GM10266 (cell line): ENCODE results near the gene HOXB8.

Source experiments
- DNase-seq: peaks from one replicate; pipeline ENCODE4 v3.0.0; 2012; ENCODE audit errors: extremely low spot score
- TF ChIP-seq, protein P1 (sequence below): IDR thresholded peaks from 2 replicates; pipeline ENCODE4 v1.5.1; 2012; ENCODE audit warnings: mild to moderate bottlenecking, low read depth; ENCODE audit not compliant: control insufficient read depth, insufficient read depth; ENCODE audit errors: missing control alignments

The HOXB8 gene

GRCh38 chr17:48620461-48621139, 5.5 kb upstream of the HOXB8 start:
- TF ChIP-seq, protein P1, sequence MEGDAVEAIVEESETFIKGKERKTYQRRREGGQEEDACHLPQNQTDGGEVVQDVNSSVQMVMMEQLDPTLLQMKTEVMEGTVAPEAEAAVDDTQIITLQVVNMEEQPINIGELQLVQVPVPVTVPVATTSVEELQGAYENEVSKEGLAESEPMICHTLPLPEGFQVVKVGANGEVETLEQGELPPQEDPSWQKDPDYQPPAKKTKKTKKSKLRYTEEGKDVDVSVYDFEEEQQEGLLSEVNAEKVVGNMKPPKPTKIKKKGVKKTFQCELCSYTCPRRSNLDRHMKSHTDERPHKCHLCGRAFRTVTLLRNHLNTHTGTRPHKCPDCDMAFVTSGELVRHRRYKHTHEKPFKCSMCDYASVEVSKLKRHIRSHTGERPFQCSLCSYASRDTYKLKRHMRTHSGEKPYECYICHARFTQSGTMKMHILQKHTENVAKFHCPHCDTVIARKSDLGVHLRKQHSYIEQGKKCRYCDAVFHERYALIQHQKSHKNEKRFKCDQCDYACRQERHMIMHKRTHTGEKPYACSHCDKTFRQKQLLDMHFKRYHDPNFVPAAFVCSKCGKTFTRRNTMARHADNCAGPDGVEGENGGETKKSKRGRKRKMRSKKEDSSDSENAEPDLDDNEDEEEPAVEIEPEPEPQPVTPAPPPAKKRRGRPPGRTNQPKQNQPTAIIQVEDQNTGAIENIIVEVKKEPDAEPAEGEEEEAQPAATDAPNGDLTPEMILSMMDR = no peak
- DNase-seq = no peak

GRCh38 chr17:48619826-48620449, 4.8 kb upstream of the HOXB8 start:
- no peak for DNase-seq
- TF ChIP-seq, protein P1 = no peak

DNA sequence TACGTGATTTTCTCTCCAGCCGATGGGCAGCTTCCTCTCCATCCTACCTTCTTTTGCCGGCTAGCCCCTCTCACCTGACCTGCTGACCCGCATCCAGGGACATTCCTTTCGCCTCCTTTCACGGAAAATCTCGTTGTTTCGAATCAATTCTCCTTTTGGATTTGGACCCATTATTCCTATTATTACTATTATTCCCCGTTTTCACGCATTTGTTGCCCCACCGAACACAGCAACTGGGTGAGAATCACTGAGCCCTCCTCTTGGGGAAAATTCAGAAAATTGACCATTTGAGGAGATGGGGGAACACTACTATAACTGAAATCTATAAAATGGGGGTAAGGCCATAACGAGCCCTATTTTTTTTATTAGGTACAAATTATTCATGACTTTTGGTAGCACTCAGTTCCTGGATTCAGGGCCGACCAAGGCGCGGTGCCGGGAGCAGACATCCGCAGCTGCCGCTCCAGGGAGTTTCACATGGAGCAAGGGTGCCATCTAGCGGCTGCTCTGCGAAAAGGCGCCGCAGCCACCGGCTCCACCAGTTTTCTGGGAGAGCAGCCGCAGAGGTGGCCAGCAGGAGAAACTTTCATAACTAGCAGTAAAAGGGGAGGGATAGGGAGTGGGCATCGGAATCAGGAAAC, 3.3 kb upstream of the HOXB8 start:
- TF ChIP-seq, protein P1 = peak; percentile 96
- peak; percentile 95 for DNase-seq

DNA sequence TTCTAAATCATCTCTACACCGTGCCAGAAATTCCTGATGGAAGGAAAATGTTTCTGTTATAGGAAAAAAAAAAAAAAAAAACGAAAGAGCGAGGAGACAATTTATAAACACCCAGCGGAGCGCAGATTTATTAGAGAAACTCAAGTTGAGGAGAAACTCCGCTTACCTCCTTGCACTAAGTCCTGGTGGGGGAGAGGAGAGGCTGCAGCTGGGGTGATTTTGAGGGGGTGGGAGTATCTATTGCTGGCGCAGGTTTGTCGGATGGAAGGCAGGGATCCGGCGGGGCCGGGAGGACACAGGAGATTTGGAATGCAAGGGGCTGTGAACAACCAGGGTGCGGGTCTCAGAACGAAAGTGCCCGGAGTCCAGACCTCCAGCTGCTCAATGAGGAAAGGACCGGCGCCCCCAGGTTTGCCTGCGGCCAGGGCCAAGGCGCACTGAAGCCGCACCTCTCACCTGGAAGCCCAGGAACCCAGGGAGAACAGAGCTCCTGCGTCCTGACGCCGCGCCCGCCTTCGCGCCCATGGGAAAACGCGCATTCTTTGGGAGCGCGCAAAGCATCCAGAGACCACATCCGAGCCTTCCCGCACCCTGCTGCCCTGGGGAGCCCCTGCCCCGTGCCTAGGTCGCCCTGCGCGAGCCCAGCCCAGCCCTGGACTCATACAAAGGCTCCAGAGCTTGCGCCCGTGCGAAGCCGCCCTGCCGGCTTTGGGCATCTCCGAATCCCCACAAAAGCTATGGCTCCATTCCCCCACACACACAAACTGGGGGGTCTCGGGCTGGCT, 2.6 kb upstream of the HOXB8 start:
- TF ChIP-seq, protein P1 = no peak
- DNase-seq = no peak

GRCh38 chr17:48616717-48617470, 1.8 kb upstream of the HOXB8 start:
- TF ChIP-seq, protein P1 = no peak
- DNase-seq = no peak

DNA sequence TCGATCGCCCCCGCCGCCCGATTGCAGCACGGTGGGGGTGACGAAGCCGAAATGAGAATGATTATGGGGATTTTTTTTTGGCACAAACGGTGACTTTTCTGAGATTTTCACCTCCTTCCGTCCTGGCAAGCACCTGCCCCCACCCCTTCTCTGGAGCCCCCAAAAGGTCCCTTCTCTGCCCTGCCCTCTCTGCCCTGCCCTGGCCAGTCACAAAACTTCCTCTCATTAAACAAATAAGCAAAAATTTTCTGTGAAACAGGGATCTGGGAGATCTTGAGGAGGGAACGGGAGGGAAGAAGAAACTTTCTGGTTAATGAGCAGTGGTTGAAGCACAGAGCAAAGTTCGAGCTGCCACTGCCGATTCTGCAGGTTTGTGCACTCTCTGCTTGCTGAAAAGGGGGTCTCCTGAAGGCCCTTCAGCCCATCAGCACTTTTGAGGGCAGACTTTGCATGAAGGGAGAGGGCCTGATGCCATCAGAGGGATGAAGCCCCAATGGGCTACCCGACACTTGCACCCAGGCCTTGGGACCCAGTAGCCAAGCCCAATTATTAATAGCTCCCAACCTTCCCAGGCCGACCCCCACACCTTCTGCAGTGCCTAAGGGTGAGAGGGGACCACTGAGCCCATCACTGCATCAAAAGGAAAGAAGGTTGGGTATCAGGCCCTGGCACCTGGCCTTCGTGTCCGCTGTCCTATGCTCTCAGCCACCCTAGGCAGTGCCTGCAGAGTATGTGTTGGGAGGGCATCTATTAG, 1.0 kb upstream of the HOXB8 start:
- no peak for DNase-seq
- TF ChIP-seq, protein P1 = no peak
